ENCODE measurements around the gene PIK3AP1. TPM values are rescaled to one million over a fixed set of nuclear protein-coding genes. Genes with fewer than 3 reads are reported as not detected.

PIK3AP1 gene
- total and polyA plus RNA-seq, 2 of the 13 experiments (the other 11 are each of a cell fraction or from before 2014, with no cell fraction given) = 3.6 to 13.8 TPM

DNA sequence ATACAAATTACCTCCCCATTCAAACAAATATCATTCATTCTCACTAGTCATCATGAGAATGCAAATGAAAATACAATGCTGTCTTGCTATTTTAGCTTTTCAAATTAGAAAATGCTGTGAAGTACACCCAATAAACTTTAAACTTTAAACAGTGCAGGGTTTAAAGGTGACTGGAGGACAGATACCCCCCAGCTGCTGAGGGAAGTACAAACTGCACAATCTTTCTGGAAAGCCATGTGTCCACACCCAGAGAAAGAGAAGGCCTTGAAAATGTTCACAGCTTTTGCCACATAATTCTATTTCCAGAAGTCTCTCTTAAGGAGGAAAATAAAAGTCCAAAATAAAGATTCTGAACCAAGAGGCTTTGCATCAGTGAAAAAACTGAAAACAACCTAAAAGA lies 56.5 kb downstream of the PIK3AP1 start:
- peaks cover 36% of the 10 kb centered on the region for H3K4me1 ChIP-seq (ENCODE audit: insufficient read depth, low read length)
- ATAC-seq (peak; percentile 53; the same call in 1 of the 3 replicates), DNase-seq (ENCODE audit: low spot score) (no peak), FAIRE-seq (no peak)
- H3K79me2 ChIP-seq (ENCODE audit: insufficient read depth, low read length) = no peaks in the 10 kb centered on the region
- no peaks in the 10 kb centered on the region for H3K9me3 ChIP-seq (ENCODE audit: low read length)
- ChIA-PET POLR2A (interaction anchor here (1.9 to 2.1 kb wide), 2 partner anchors 9 to 13 kb away, joined by 9 to 10 read pairs; no protein-coding TSS in a partner anchor), CTCF (ENCODE audit: low intra/inter-chr PET ratio, low total read pairs) (no interaction called here)
- H3K27ac ChIP-seq (ENCODE audit: extremely low read length, insufficient read depth, low read length) = peak overlapping the region; percentile 53
- H3K9ac ChIP-seq (ENCODE audit: insufficient read depth, low read depth, low read length) = no peak overlapping the region
- no peak overlapping the region for H3K4me3 ChIP-seq (replicated peaks in 1 of 3; ENCODE audit: insufficient read depth in 1 of 3, low read depth in 2 of 3, low read length in 3 of 3)
- H2AFZ ChIP-seq (ENCODE audit: low read length) = no peak overlapping the region
- peak overlapping the region; percentile 29; the same call in 1 of the 2 replicates for H3K4me2 ChIP-seq (ENCODE audit: low read depth, low read length)
- no peaks in the 10 kb centered on the region for H3K36me3 ChIP-seq (replicated peaks in 1 of 2; ENCODE audit: control insufficient read depth in 1 of 2, insufficient read depth in 2 of 2, low read length in 2 of 2)
- no TSS peak for BruUV-seq (replicated peaks)
- intact Hi-C loops (cut with micrococcal nuclease; ENCODE audit: unreplicated experiment) = no loop called here
- no peaks in the 10 kb centered on the region for H3K27me3 ChIP-seq (ENCODE audit: control insufficient read depth in 1 of 2, insufficient read depth in 2 of 2, low read length in 2 of 2)
- in situ Hi-C loops (cut with HindIII; ENCODE audit: extremely low pct_ligation_motif_present, low pct_unique_long_range_greater_than_20kb) = no loop called here
- no peaks in the 10 kb centered on the region for H4K20me1 ChIP-seq (ENCODE audit: insufficient read depth, low read length)
- TF ChIP-seq RARA (CRISPR knock-in tag; IDR thresholded peaks at IDR 0.05) = peak; percentile 30; the same call in 1 of the 2 replicates
- TF ChIP-seq, protein P1, sequence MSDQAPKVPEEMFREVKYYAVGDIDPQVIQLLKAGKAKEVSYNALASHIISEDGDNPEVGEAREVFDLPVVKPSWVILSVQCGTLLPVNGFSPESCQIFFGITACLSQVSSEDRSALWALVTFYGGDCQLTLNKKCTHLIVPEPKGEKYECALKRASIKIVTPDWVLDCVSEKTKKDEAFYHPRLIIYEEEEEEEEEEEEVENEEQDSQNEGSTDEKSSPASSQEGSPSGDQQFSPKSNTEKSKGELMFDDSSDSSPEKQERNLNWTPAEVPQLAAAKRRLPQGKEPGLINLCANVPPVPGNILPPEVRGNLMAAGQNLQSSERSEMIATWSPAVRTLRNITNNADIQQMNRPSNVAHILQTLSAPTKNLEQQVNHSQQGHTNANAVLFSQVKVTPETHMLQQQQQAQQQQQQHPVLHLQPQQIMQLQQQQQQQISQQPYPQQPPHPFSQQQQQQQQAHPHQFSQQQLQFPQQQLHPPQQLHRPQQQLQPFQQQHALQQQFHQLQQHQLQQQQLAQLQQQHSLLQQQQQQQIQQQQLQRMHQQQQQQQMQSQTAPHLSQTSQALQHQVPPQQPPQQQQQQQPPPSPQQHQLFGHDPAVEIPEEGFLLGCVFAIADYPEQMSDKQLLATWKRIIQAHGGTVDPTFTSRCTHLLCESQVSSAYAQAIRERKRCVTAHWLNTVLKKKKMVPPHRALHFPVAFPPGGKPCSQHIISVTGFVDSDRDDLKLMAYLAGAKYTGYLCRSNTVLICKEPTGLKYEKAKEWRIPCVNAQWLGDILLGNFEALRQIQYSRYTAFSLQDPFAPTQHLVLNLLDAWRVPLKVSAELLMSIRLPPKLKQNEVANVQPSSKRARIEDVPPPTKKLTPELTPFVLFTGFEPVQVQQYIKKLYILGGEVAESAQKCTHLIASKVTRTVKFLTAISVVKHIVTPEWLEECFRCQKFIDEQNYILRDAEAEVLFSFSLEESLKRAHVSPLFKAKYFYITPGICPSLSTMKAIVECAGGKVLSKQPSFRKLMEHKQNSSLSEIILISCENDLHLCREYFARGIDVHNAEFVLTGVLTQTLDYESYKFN (CRISPR knock-in tag; conservative IDR thresholded peaks at IDR 0.05) = peak; percentile 65
- TF ChIP-seq RXRB (CRISPR knock-in tag; IDR thresholded peaks at IDR 0.05; ENCODE audit: borderline replicate concordance) = peak; percentile 62; the same call in 1 of the 2 replicates
- TF ChIP-seq NCOR1 (IDR thresholded peaks at IDR 0.05; ENCODE audit: borderline replicate concordance, low read length) = peak; percentile 61
- peak; percentile 82; the same call in 1 of the 2 replicates for TF ChIP-seq THRA (CRISPR knock-in tag; IDR thresholded peaks at IDR 0.05; ENCODE audit: borderline replicate concordance)
- peak; percentile 36; the same call in 1 of the 2 replicates for TF ChIP-seq MAX (IDR thresholded peaks at IDR 0.05)
- no peak for TF ChIP-seq SKI (IDR thresholded peaks at IDR 0.05; ENCODE audit: partially characterized antibody)
- TF ChIP-seq MIXL1 (CRISPR knock-in tag; IDR thresholded peaks at IDR 0.05) = 0 out of 2 replicates have a peak, but pooled peaks have one; percentile 28
- TF ChIP-seq SAP130 (CRISPR knock-in tag; IDR thresholded peaks at IDR 0.05; ENCODE audit: low read depth) = peak; percentile 36; the same call in 1 of the 2 replicates
- TF ChIP-seq ZNF30 (CRISPR knock-in tag; IDR thresholded peaks at IDR 0.05) = no peak
- peak; percentile 29; the same call in 1 of the 2 replicates for TF ChIP-seq SOX5 (CRISPR knock-in tag; IDR thresholded peaks at IDR 0.05; ENCODE audit: borderline replicate concordance)
- TF ChIP-seq MED1 (CRISPR knock-in tag; IDR thresholded peaks at IDR 0.05) = peak; percentile 43; the same call in 1 of the 2 replicates
- peak; percentile 68 for TF ChIP-seq BCL6 (CRISPR knock-in tag; IDR thresholded peaks at IDR 0.05)
- no peak for TF ChIP-seq ZNF724P (CRISPR knock-in tag; IDR thresholded peaks at IDR 0.05; ENCODE audit: borderline replicate concordance)
- TF ChIP-seq POLR2AphosphoS5 (IDR thresholded peaks at IDR 0.05; ENCODE audit: low read depth, low read length) = no peak
- peak; percentile 69; the same call in 1 of the 2 replicates for TF ChIP-seq HNF4G (IDR thresholded peaks at IDR 0.05; ENCODE audit: borderline replicate concordance, low read depth, low read length)
- no peak for TF ChIP-seq HNF4G (CRISPR knock-in tag; IDR thresholded peaks at IDR 0.05; ENCODE audit: borderline replicate concordance, low read depth)
